ENCODE measurements around the gene TIAM1.

Gene TIAM1

DNA sequence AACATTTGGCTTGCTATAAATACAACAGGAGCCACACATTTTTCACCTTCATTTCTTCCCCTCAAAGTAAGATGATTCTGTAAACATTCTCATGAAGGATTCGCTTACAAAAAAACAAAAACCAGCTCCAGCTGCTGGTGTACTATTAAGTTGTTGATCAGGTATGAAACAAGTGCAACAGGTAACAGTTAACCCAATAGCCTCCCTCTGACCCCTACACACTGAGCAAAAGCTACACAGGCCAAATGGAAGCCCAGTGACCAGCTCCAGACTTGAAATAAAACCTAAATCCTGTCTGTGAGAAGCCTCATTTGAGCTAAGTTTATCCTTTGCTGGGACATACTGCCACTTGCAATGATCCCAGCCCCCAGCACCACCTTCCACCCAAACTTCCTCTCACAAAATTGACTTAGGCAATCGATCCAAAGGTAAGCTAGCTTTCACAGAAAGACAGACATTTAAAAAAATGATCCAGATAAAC is 991 bp downstream of the TIAM1 start:
- no peaks in the 10 kb centered on the region for H3F3A ChIP-seq (ENCODE audit: control insufficient read depth, insufficient read depth)
- H3K9me3 ChIP-seq (ENCODE audit: control insufficient read depth, insufficient read depth, low read length) = no peaks in the 10 kb centered on the region
- H4K20me1 ChIP-seq (ENCODE audit: control insufficient read depth, insufficient read depth, low read depth, low read length) = 0 out of 2 replicates have a peak, but pooled peaks cover 3% of the 10 kb centered on the region
- H3K4me2 ChIP-seq (ENCODE audit: low read length) = no peak overlapping the region
- no peaks in the 10 kb centered on the region for H3K79me2 ChIP-seq (ENCODE audit: control insufficient read depth, low read length)
- H3K4me3 ChIP-seq (ENCODE audit: low read length) = no peak overlapping the region
- TF ChIP-seq, protein P1, sequence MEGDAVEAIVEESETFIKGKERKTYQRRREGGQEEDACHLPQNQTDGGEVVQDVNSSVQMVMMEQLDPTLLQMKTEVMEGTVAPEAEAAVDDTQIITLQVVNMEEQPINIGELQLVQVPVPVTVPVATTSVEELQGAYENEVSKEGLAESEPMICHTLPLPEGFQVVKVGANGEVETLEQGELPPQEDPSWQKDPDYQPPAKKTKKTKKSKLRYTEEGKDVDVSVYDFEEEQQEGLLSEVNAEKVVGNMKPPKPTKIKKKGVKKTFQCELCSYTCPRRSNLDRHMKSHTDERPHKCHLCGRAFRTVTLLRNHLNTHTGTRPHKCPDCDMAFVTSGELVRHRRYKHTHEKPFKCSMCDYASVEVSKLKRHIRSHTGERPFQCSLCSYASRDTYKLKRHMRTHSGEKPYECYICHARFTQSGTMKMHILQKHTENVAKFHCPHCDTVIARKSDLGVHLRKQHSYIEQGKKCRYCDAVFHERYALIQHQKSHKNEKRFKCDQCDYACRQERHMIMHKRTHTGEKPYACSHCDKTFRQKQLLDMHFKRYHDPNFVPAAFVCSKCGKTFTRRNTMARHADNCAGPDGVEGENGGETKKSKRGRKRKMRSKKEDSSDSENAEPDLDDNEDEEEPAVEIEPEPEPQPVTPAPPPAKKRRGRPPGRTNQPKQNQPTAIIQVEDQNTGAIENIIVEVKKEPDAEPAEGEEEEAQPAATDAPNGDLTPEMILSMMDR (IDR thresholded peaks at IDR 0.05; ENCODE audit: low read depth, low read length, poor library complexity, severe bottlenecking) = no peak
- no peak for TF ChIP-seq EZH2phosphoT487 (IDR thresholded peaks at IDR 0.05; ENCODE audit: borderline replicate concordance, low read length)
- no peak overlapping the region for H3K27ac ChIP-seq (ENCODE audit: low read depth, low read length)
- peaks cover 21% of the 10 kb centered on the region for H3K27me3 ChIP-seq (ENCODE audit: control insufficient read depth, low read length)
- H3K36me3 ChIP-seq (ENCODE audit: control insufficient read depth, low read length) = no peaks in the 10 kb centered on the region
- H3K9me2 ChIP-seq (replicated peaks; ENCODE audit: control insufficient read depth, low read length) = no peaks in the 10 kb centered on the region
- no peaks in the 10 kb centered on the region for H3K4me1 ChIP-seq (ENCODE audit: control insufficient read depth, low read length)

DNA sequence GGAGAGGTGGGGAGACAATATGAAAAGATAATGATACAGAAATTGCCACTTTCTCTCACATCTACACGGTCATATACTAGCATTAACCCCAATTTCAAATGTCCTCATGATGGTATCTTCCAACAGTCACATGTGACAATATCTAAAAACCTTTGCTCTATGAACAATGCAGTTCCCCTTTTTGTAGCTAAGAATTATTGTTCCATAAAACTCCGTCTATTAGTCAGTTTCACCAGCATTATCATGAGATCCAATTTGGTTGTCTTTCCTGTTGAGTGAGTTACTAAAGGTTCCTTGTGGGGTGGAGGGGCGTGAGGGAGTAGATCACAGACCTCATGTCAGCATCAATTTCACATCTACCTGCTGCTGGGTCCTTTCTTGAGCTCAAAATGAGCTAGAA is 1.7 kb downstream of the TIAM1 start:
- no peaks in the 10 kb centered on the region for H3K9me3 ChIP-seq (ENCODE audit: control insufficient read depth, insufficient read depth, low read length)
- no peak overlapping the region for H3K27ac ChIP-seq (ENCODE audit: low read depth, low read length)
- H4K20me1 ChIP-seq (ENCODE audit: control insufficient read depth, insufficient read depth, low read depth, low read length) = no peaks in the 10 kb centered on the region
- TF ChIP-seq, protein P1 (IDR thresholded peaks at IDR 0.05; ENCODE audit: low read depth, low read length, poor library complexity, severe bottlenecking) = no peak
- TF ChIP-seq EZH2phosphoT487 (IDR thresholded peaks at IDR 0.05; ENCODE audit: borderline replicate concordance, low read length) = no peak
- no peaks in the 10 kb centered on the region for H3K4me1 ChIP-seq (ENCODE audit: control insufficient read depth, low read length)
- no peaks in the 10 kb centered on the region for H3F3A ChIP-seq (ENCODE audit: control insufficient read depth, insufficient read depth)
- H3K79me2 ChIP-seq (ENCODE audit: control insufficient read depth, low read length) = no peaks in the 10 kb centered on the region
- no peaks in the 10 kb centered on the region for H3K9me2 ChIP-seq (replicated peaks; ENCODE audit: control insufficient read depth, low read length)
- no peak overlapping the region for H3K4me2 ChIP-seq (ENCODE audit: low read length)
- H3K27me3 ChIP-seq (ENCODE audit: control insufficient read depth, low read length) = peaks cover 20% of the 10 kb centered on the region
- no peaks in the 10 kb centered on the region for H3K36me3 ChIP-seq (ENCODE audit: control insufficient read depth, low read length)
- no peak overlapping the region for H3K4me3 ChIP-seq (ENCODE audit: low read length)

DNA sequence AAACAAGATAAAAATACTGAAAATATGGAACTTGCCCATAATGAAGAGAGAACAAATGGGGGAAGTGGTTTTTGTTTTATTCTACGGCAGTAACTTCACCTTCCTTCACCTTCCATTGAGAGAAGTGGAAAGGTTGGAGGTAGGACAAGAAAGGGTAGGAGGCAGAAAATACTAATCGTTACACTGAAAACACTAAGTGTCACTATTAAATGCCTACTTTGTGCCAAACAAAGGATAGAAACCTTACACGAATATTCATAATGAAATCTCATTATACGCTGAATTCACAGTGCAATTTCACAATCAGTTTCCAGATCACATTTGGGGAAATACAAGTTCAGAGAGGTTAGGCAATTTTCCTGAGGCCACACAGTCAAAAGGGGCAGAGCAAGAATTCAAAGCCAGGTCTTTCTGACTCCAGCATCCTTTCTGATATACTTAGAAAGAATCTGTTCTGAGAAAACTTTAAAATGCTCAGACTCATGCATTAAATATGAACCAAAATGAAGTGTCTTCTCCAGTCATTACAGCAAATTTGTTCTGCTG is 3.0 kb downstream of the TIAM1 start:
- Histone ChIP-seq H3K36me3 (ENCODE audit: control insufficient read depth, low read length) (no peaks in the 10 kb centered on the region), H3K79me2 (ENCODE audit: control insufficient read depth, low read length) (no peaks in the 10 kb centered on the region), H3K9me2 (replicated peaks; ENCODE audit: control insufficient read depth, low read length) (no peaks in the 10 kb centered on the region), H3K4me2 (ENCODE audit: low read length) (no peak overlapping the region), H3K9me3 (ENCODE audit: control insufficient read depth, insufficient read depth, low read length) (no peaks in the 10 kb centered on the region), H3K4me3 (ENCODE audit: low read length) (no peak overlapping the region), H3K27ac (ENCODE audit: low read depth, low read length) (no peak overlapping the region), H4K20me1 (ENCODE audit: control insufficient read depth, insufficient read depth, low read depth, low read length) (no peaks in the 10 kb centered on the region), H3F3A (ENCODE audit: control insufficient read depth, insufficient read depth) (no peaks in the 10 kb centered on the region), H3K4me1 (ENCODE audit: control insufficient read depth, low read length) (no peaks in the 10 kb centered on the region), H3K27me3 (ENCODE audit: control insufficient read depth, low read length) (peaks cover 20% of the 10 kb centered on the region)
- no peak for TF ChIP-seq EZH2phosphoT487 (IDR thresholded peaks at IDR 0.05; ENCODE audit: borderline replicate concordance, low read length)
- TF ChIP-seq, protein P1 (IDR thresholded peaks at IDR 0.05; ENCODE audit: low read depth, low read length, poor library complexity, severe bottlenecking) = no peak

All from DOHH2 (cell line).